GM21737 (cell line): Measurements from ENCODE around the gene HOXC10.

ENCODE experiments used
- ATAC-seq: cut with Tn5 transposase; IDR thresholded peaks from one replicate; pipeline ENCODE4 v1.9.1; 2021; ENCODE audit warnings: mild to moderate bottlenecking, moderate library complexity; ENCODE audit not compliant: unreplicated experiment

The HOXC10 gene

GRCh38 chr12:54037360-54038283 lies 52.7 kb downstream of the HOXC10 start:
- no peak for ATAC-seq

GRCh38 chr12:54038284-54038870 lies 53.4 kb downstream of the HOXC10 start:
- no peak for ATAC-seq

GRCh38 chr12:54038871-54039414 lies 54.0 kb downstream of the HOXC10 start:
- ATAC-seq = no peak

GRCh38 chr12:54039417-54040147 lies 54.6 kb downstream of the HOXC10 start:
- ATAC-seq = no peak
